Measurements from ENCODE around the gene LAPTM5.

DNA sequence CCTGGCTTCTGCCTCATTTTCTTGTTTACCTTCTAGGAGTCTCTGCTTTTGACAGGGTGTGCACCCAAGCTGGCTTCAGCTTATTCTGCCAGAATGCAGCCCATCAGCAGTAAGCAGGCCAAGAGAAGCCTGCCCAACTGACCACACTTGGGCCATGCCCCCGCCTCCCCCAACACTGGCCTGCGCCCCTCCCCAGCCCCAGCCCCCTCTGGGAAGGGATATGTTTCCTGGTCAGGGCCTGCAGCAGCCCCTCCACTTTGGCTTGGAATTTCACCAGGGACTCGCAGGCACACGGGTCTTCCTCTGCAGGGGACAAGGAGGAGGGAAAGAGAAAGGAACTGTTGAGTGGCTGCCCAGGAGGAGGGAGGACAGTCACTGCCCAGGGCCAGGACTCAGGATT, 43.5 kb downstream of the LAPTM5 start:
- TF ChIP-seq POLR2AphosphoS5 (IDR thresholded peaks at IDR 0.05) (no peak), POLR2A (IDR thresholded peaks at IDR 0.05) (no peak), EP300 (IDR thresholded peaks at IDR 0.05) (no peak)
- TF ChIP-seq, protein P1, sequence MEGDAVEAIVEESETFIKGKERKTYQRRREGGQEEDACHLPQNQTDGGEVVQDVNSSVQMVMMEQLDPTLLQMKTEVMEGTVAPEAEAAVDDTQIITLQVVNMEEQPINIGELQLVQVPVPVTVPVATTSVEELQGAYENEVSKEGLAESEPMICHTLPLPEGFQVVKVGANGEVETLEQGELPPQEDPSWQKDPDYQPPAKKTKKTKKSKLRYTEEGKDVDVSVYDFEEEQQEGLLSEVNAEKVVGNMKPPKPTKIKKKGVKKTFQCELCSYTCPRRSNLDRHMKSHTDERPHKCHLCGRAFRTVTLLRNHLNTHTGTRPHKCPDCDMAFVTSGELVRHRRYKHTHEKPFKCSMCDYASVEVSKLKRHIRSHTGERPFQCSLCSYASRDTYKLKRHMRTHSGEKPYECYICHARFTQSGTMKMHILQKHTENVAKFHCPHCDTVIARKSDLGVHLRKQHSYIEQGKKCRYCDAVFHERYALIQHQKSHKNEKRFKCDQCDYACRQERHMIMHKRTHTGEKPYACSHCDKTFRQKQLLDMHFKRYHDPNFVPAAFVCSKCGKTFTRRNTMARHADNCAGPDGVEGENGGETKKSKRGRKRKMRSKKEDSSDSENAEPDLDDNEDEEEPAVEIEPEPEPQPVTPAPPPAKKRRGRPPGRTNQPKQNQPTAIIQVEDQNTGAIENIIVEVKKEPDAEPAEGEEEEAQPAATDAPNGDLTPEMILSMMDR (IDR thresholded peaks at IDR 0.05): no peak

Measured in upper lobe of left lung (tissue), 4 donors.